Measurements from ENCODE around the gene CNOT6L. TPM values are rescaled to one million over a fixed set of nuclear protein-coding genes. Genes with fewer than 3 reads are reported as not detected.

CNOT6L gene
- total and polyA plus RNA-seq, 7 donors: 4.2 to 21.6 (median 17.5) TPM

DNA sequence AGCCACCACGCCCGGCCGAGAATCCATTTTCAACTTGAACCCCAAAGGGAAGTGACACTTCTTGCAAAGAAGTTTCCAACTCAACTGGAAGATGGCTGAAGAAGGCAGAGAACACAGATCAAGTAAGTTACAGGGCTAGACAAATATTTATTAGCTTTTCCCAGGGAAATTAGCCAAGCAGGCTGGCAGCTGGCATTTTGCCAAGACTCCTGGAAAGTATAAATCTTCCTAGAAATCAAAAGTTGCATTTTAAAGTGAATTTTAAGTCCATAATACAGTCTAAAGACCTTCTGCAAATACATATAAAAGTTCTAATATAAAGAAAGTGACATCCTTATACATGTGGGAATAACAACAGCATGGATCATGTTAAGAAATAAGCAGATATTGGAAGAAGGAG is 40.1 kb upstream of the CNOT6L start:
- Histone ChIP-seq H3K9me3 (no peaks in the 10 kb centered on the region), H3K27ac (no peak overlapping the region), H3K4me3 (no peak overlapping the region), H3K4me1 (peaks cover 0 to 17% (median 10%) of the 10 kb centered on the region in 4 donors), H3K36me3 (no peaks in the 10 kb centered on the region), H3K27me3 (no peaks in the 10 kb centered on the region)
- intact Hi-C loops (cut with DNase I): no loop called here
- 98% methylated on average over 3 of the region's 3 CpGs for whole genome bisulfite sequencing, 2 donors
- TF ChIP-seq EP300 (IDR thresholded peaks at IDR 0.05) (no peak), POLR2AphosphoS5 (IDR thresholded peaks at IDR 0.05) (no peak), POLR2A (IDR thresholded peaks at IDR 0.05) (no peak)
- no peak for DNase-seq

DNA sequence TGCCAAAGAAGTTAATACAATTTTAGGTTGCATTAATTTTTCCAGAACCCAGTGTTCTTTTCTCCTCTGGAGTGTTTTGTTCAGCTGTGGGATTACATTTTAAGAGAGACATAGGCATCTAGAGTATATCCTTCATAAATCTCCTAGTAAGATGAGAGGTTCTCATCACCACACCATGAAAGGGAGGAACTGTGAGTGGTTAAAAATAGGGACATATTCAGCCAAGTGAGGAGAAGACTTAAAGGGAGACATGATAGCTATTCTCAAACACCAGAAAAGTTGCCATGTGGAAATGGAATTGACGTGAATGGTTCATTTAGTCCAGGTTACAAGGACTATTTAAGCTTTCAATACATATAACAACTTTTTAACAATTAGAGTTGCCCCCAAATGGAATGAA is 37.0 kb upstream of the CNOT6L start:
- TF ChIP-seq POLR2AphosphoS5 (IDR thresholded peaks at IDR 0.05): no peak
- no peak for TF ChIP-seq POLR2A (IDR thresholded peaks at IDR 0.05)
- TF ChIP-seq, protein P1, sequence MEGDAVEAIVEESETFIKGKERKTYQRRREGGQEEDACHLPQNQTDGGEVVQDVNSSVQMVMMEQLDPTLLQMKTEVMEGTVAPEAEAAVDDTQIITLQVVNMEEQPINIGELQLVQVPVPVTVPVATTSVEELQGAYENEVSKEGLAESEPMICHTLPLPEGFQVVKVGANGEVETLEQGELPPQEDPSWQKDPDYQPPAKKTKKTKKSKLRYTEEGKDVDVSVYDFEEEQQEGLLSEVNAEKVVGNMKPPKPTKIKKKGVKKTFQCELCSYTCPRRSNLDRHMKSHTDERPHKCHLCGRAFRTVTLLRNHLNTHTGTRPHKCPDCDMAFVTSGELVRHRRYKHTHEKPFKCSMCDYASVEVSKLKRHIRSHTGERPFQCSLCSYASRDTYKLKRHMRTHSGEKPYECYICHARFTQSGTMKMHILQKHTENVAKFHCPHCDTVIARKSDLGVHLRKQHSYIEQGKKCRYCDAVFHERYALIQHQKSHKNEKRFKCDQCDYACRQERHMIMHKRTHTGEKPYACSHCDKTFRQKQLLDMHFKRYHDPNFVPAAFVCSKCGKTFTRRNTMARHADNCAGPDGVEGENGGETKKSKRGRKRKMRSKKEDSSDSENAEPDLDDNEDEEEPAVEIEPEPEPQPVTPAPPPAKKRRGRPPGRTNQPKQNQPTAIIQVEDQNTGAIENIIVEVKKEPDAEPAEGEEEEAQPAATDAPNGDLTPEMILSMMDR (IDR thresholded peaks at IDR 0.05): no peak
- TF ChIP-seq EP300 (IDR thresholded peaks at IDR 0.05): no peak
- H3K27ac ChIP-seq: no peak overlapping the region

DNA sequence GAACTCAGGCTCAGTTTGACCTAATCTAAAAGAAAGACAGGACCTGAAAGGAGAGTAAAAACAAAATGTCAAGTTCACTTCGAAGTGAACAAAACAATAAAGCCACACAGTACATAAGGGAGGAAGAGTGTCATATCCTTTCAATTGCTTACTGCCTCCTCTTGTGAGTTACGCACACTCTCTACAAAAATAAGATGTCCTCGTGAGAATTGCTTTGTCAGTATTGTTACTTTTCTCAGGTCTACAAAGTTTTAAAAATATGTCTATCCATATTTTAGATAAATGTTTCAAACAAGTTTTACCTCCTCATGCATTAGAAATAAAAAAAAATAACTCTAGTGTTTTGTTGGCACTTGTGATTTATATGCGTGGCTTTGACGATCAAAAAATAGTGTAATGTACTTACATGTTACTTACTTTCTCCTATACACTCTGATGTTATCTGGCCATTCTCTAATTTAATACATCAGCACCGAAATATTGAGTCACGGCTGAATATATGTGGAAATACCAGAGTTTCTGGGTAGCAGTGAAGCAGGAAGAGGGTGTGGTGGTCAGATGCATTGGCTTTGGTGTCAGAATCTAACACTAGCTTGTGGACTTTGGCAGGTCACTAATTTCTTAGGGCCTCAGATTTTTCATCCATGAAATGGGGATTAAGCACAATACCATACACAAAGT is 35.4 kb upstream of the CNOT6L start:
- 55 to 75% methylated on average over 7 of the region's 7 CpGs for WGBS, 2 donors
- Histone ChIP-seq H3K27ac (peak overlapping the region in 2 of 4 donors; percentile 50 to 55), H3K9me3 (no peaks in the 10 kb centered on the region), H3K27me3 (no peaks in the 10 kb centered on the region), H3K36me3 (no peaks in the 10 kb centered on the region), H3K4me3 (no peak overlapping the region), H3K4me1 (no peaks in the 10 kb centered on the region)
- DNase-seq: no peak
- TF ChIP-seq, protein P1 (IDR thresholded peaks at IDR 0.05): no peak
- TF ChIP-seq POLR2AphosphoS5 (IDR thresholded peaks at IDR 0.05): peak in 2 of 4 donors; percentile 3 to 24
- intact Hi-C loops (cut with DNase I): no loop called here

More for the DNA sequence above, 37.0 kb upstream of the CNOT6L start:
- no peak overlapping the region for H3K4me3 ChIP-seq
- no peaks in the 10 kb centered on the region for H3K36me3 ChIP-seq
- WGBS, 2 donors: 80 to 97% methylated on average over 1 of the region's 1 CpG
- intact Hi-C loops (cut with DNase I): no loop called here
- no peaks in the 10 kb centered on the region for H3K9me3 ChIP-seq
- H3K27me3 ChIP-seq: no peaks in the 10 kb centered on the region
- no peaks in the 10 kb centered on the region for H3K4me1 ChIP-seq
- DNase-seq: no peak

DNA sequence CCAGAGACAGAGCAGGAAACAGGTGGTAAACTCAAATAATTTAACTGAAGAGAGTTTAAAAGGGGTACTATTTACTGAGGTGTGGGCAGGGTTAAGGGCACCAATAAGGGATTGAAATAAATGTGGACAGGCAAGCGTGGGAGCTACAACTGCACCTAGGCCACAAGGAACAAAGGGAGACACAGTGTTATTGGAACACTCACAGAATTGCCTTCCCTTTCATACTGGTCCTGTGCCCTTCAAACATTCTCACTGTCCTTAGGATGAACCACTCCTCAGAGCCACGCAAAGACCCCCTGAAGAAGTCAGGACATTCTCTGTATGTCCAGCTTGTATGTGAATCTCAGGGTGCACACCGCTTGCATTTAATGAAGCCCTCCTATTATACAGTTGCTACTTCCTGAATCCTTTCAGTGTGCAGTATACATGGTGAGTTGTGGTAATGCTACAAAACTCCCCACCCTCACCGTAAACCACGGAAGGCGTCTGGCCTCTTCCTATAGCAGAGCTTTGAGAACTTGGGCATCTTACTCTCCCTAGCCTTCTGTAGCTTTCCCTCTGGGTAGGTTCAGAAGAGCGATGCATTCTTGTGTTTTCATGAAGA is 33.8 kb upstream of the CNOT6L start:
- Histone ChIP-seq H3K9me3 (no peaks in the 10 kb centered on the region), H3K27ac (no peak overlapping the region), H3K4me3 (no peak overlapping the region), H3K4me1 (no peaks in the 10 kb centered on the region), H3K36me3 (no peaks in the 10 kb centered on the region), H3K27me3 (no peaks in the 10 kb centered on the region)
- no peak for DNase-seq
- TF ChIP-seq, protein P1 (IDR thresholded peaks at IDR 0.05): no peak
- TF ChIP-seq POLR2A (IDR thresholded peaks at IDR 0.05): no peak
- no peak for TF ChIP-seq EP300 (IDR thresholded peaks at IDR 0.05)
- TF ChIP-seq POLR2AphosphoS5 (IDR thresholded peaks at IDR 0.05): no peak
- intact Hi-C loops (cut with DNase I): no loop called here
- 39 to 53% methylated on average over 7 of the region's 7 CpGs for WGBS, 2 donors

DNA sequence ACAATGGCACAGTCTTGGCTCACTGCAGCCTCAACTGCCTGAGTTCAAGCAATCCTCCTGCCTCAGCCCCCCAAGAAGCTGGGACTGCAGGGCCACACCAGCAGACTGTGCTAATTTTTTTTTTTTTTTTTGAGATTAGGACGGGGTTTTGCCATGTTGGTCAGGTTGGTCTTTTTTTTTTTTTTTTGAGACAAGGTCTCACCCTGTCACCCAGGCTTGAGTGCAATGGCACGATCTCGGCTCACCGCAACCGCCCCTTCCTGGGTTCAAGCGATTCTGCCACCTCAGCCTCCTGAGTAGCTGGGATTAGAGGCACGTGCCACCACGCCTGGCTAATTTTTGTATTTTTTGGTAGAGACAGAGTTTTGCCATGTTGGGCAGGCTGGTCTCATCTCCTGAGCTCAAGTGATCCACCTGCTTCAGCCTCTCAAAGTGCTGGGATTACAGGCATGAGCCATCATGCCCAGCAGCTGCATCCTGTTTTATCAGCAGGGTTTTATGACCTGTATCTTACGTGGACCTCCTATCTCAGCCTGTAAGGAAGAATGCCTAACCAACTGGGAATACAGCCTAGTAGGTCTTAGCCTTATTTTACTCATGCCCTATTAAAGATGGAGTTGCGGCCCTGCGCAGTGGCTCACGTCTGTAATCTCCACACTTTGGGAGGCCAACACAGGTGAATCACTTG is 30.3 kb upstream of the CNOT6L start:
- 89 to 91% methylated on average over 12 of the region's 12 CpGs for WGBS, 2 donors
- H3K36me3 ChIP-seq: no peaks in the 10 kb centered on the region
- no peaks in the 10 kb centered on the region for H3K9me3 ChIP-seq
- no peak for DNase-seq
- H3K4me3 ChIP-seq: no peak overlapping the region
- H3K27ac ChIP-seq: no peak overlapping the region
- TF ChIP-seq, protein P1 (IDR thresholded peaks at IDR 0.05): no peak
- no peak for TF ChIP-seq POLR2AphosphoS5 (IDR thresholded peaks at IDR 0.05)
- TF ChIP-seq POLR2A (IDR thresholded peaks at IDR 0.05): no peak
- no peak for TF ChIP-seq EP300 (IDR thresholded peaks at IDR 0.05)
- intact Hi-C loops (cut with DNase I): no loop called here
- H3K27me3 ChIP-seq: no peaks in the 10 kb centered on the region
- H3K4me1 ChIP-seq: no peaks in the 10 kb centered on the region
